ENCODE data around the gene PGPEP1. TPM values are rescaled to one million over a fixed set of nuclear protein-coding genes. Genes with fewer than 3 reads are reported as not detected.
"Not testable (repeated sequence)": the region's sequence is repeated elsewhere in the genome, so short reads cannot be mapped to it uniquely, and the experiment has no call there.

Gene PGPEP1
- total RNA-seq, 1 donor from 2014 or later = 5.6 TPM

GRCh38 chr19:18401580-18402112, 61.2 kb downstream of the PGPEP1 start:
- Mint-ChIP-seq H3K27me3 (no peaks in the 10 kb centered on the region), H3K9me3 (no peaks in the 10 kb centered on the region), H3K4me3 (peak overlapping the region; percentile 70), H3K36me3 (ENCODE audit: low read depth) (no peaks in the 10 kb centered on the region), H3K4me1 (peaks cover 52% of the 10 kb centered on the region), H3K27ac (peak overlapping the region; percentile 88)
- TF ChIP-seq, protein P1, sequence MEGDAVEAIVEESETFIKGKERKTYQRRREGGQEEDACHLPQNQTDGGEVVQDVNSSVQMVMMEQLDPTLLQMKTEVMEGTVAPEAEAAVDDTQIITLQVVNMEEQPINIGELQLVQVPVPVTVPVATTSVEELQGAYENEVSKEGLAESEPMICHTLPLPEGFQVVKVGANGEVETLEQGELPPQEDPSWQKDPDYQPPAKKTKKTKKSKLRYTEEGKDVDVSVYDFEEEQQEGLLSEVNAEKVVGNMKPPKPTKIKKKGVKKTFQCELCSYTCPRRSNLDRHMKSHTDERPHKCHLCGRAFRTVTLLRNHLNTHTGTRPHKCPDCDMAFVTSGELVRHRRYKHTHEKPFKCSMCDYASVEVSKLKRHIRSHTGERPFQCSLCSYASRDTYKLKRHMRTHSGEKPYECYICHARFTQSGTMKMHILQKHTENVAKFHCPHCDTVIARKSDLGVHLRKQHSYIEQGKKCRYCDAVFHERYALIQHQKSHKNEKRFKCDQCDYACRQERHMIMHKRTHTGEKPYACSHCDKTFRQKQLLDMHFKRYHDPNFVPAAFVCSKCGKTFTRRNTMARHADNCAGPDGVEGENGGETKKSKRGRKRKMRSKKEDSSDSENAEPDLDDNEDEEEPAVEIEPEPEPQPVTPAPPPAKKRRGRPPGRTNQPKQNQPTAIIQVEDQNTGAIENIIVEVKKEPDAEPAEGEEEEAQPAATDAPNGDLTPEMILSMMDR (IDR thresholded peaks at IDR 0.05) = no peak
- ChIA-PET POLR2A (interaction anchor here (0.6 to 2.8 kb wide), 7 partner anchors 8 to 122 kb away, joined by 3 to 12 read pairs (median 5); partner anchors contain the start of gene JUND), CTCF (interaction anchor here (1.0 to 2.2 kb wide), 6 partner anchors 10 to 122 kb away, joined by 3 to 12 read pairs (median 4); no protein-coding TSS in a partner anchor)
- DNase-seq (peak; percentile 50), ATAC-seq (ENCODE audit: low read depth) (peak; percentile 74)
- intact Hi-C loops (cut with micrococcal nuclease) = loop anchor here (1.0 kb wide), 3 partner anchors 9 to 13 kb away; no protein-coding TSS in a partner anchor

DNA sequence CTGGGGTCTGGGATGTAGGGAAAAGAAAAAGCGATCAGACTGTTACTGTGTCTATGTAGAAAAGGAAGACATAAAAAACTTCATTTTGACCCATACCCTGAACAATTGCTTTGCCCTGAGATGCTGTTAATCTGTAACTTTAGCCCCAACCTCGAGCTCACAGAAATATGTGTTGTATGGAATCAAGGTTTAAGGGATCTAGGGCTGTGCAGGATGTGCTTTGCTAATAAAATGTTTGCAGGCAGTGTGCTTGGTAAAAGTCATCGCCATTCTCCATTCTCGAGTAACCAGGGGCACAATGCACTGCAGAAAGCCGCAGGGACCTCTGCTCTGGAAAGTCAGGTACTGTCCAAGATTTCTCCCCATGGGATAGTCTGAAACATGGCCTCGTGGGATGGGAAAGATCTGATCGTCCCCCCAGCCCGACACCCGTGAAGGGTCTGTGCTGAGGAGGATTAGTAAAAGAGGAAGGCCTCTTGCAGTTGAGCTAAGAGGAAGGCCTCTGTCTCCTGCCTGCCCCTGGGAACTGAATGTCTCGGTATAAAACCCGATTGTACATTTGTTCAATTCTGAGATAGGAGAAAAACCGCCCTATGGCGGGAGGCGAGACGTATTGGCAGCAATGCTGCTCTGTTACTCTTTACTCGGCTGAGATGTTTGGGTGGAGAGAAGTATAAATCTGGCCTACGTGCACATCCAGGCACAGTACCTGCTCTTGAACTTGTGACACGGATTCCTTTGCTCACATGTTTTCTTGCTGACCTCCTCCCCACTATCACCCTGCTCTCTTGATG, 62.3 kb downstream of the PGPEP1 start:
- CTCF ChIA-PET = interaction anchor here (1.1 to 2.2 kb wide), 3 partner anchors 14 to 74 kb away, joined by 3 to 12 read pairs (median 5); no protein-coding TSS in a partner anchor
- intact Hi-C loops (cut with micrococcal nuclease) = loop anchor here (1.0 kb wide), 2 partner anchors 10 to 14 kb away; no protein-coding TSS in a partner anchor
- not testable (repeated sequence) for H3K27me3 Mint-ChIP-seq; ATAC-seq (ENCODE audit: low read depth); H3K36me3 Mint-ChIP-seq (ENCODE audit: low read depth); H3K9me3 Mint-ChIP-seq; DNase-seq
- Mint-ChIP-seq H3K4me3 (peak overlapping the region; percentile 51), H3K4me1 (peaks cover 44% of the 10 kb centered on the region), H3K27ac (peak overlapping the region; percentile 88)
- POLR2A ChIA-PET = interaction anchor here (0.6 to 1.7 kb wide), 5 partner anchors 9 to 123 kb away, joined by 3 to 8 read pairs (median 5); no protein-coding TSS in a partner anchor

- not testable (repeated sequence) for H3K9me3 Mint-ChIP-seq; H3K4me3 Mint-ChIP-seq; H3K27ac Mint-ChIP-seq; DNase-seq; H3K36me3 Mint-ChIP-seq (ENCODE audit: low read depth); ATAC-seq (ENCODE audit: low read depth); H3K27me3 Mint-ChIP-seq
- POLR2A ChIA-PET = interaction anchor here (0.6 kb wide), 1 partner anchor 547 kb away, joined by 4 read pairs; no protein-coding TSS in a partner anchor
- peaks cover 46% of the 10 kb centered on the region for H3K4me1 Mint-ChIP-seq
- intact Hi-C loops (cut with micrococcal nuclease) = loop anchor here (5.0 kb wide), 1 partner anchor 33 kb away; no protein-coding TSS in a partner anchor
- CTCF ChIA-PET = interaction anchor here (1.4 kb wide), 1 partner anchor 17 kb away, joined by 3 read pairs; no protein-coding TSS in a partner anchor
These were observed 65.4 kb downstream of the PGPEP1 start for GRCh38 chr19:18405754-18406153.

GRCh38 chr19:18406749-18407148, 66.4 kb downstream of the PGPEP1 start:
- no peaks in the 10 kb centered on the region for H3K36me3 Mint-ChIP-seq (ENCODE audit: low read depth)

GRCh38 chr19:18408053-18408476, 67.7 kb downstream of the PGPEP1 start:
- DNase-seq (peak; percentile 81), ATAC-seq (ENCODE audit: low read depth) (peak; percentile 88)
- H3K36me3 Mint-ChIP-seq (ENCODE audit: low read depth) = no peaks in the 10 kb centered on the region
- H3K27ac Mint-ChIP-seq = peak overlapping the region; percentile 76
- H3K27me3 Mint-ChIP-seq = peaks cover 18% of the 10 kb centered on the region
- ChIA-PET CTCF (no interaction called here), POLR2A (interaction anchor here (1.2 kb wide), 1 partner anchor 11 kb away, joined by 3 read pairs; the partner anchor contains the start of gene SSBP4)
- TF ChIP-seq, protein P1 (IDR thresholded peaks at IDR 0.05) = no peak
- peak overlapping the region; percentile 53 for H3K4me3 Mint-ChIP-seq
- intact Hi-C loops (cut with micrococcal nuclease) = loop anchor here (1.0 to 5.0 kb wide), 3 partner anchors 11 to 36 kb away; partner anchors contain the start of gene LRRC25
- H3K9me3 Mint-ChIP-seq = no peaks in the 10 kb centered on the region
- peaks cover 24% of the 10 kb centered on the region for H3K4me1 Mint-ChIP-seq

More at GRCh38 chr19:18406749-18407148, 66.4 kb downstream of the PGPEP1 start:
- Mint-ChIP-seq H3K9me3 (no peaks in the 10 kb centered on the region), H3K4me3 (no peak overlapping the region), H3K27ac (no peak overlapping the region), H3K27me3 (peaks cover 9% of the 10 kb centered on the region), H3K4me1 (peaks cover 37% of the 10 kb centered on the region)
- TF ChIP-seq, protein P1 (IDR thresholded peaks at IDR 0.05) = no peak
- intact Hi-C loops (cut with micrococcal nuclease) = loop anchor here (5.0 kb wide), 1 partner anchor 34 kb away; no protein-coding TSS in a partner anchor
- ATAC-seq (ENCODE audit: low read depth) = no peak
- ChIA-PET POLR2A (no interaction called here), CTCF (interaction anchor here (1.4 kb wide), 1 partner anchor 18 kb away, joined by 3 read pairs; no protein-coding TSS in a partner anchor)
- no peak for DNase-seq

Measured in activated B cell treated with CpG ODN at 0.5 μM for 24 hours (primary cell).